Activated CD8-positive, alpha-beta memory T cell treated with anti-CD3 and anti-CD28 coated beads, Interleukin-2, amount 10 ng/mL, durations not matched to agents 7 days and 5 days (primary cell): ENCODE measurements around the gene PIK3C3. TPM values are rescaled to one million over a fixed set of nuclear protein-coding genes. Genes with fewer than 3 reads are reported as not detected.

ENCODE experiments used
- ATAC-seq: fragments of 150-1000 bp; cut with Tn5 transposase; one replicate; pipeline ENCODE4 v1.10.0; 2021; ENCODE audit warnings: moderate library complexity
- CTCF ChIA-PET: fragments of 350-600 bp; sonication (Branson Sonifier 250); formaldehyde crosslinking; loops from one replicate; lab custom pipeline; 2021; ENCODE audit warnings: antibody characterized with exemption; lab: Charles Lee
- DNase-seq: peaks from one replicate; pipeline ENCODE4 v3.0.0-alpha.2; 2020
- H3K27ac Mint-ChIP-seq: one replicate; pipeline ENCODE4 v1.8.0; 2021; ENCODE audit warnings: mild to moderate bottlenecking, mixed read lengths
- H3K27me3 Mint-ChIP-seq: one replicate; pipeline ENCODE4 v1.8.0; 2021; ENCODE audit warnings: mixed read lengths
- H3K36me3 Mint-ChIP-seq: one replicate; pipeline ENCODE4 v1.8.0; 2021; ENCODE audit warnings: mild to moderate bottlenecking, mixed read lengths
- H3K4me1 Mint-ChIP-seq: one replicate; pipeline ENCODE4 v1.8.0; 2021; ENCODE audit warnings: mixed read lengths
- H3K4me3 Mint-ChIP-seq: one replicate; pipeline ENCODE4 v1.8.0; 2021; ENCODE audit warnings: mild to moderate bottlenecking, moderate library complexity, mixed read lengths
- H3K9me3 Mint-ChIP-seq: one replicate; pipeline ENCODE4 v1.8.0; 2022; ENCODE audit warnings: low read depth, mixed read lengths
- total RNA-seq, 2 experiments: library from RNA; stranded (reverse); gene quantifications; one replicate each; pipeline ENCODE4 v1.2.3, GENCODE V29; 2021

Gene PIK3C3
- total RNA-seq, 2 experiments from 2014 or later = 49.0 to 57.0 TPM

DNA sequence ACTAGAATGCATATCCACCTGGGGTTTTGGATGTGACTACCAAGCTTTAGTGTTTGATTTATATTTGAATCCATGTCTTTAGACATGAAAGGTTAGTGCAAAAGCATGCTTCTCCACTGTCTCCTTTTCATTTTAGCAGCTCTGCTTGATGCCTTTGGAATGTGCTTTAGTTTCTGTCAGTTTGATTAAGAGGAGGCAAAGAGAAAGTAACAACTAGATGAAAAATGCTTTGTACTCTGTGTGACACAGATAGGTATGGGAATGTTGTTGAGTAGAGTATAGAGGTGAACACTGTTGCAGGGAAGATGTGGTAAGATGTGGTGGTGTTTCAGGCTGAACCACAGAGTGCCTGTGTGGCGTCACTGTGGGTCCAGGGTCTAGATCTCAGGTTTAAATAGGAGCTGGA lies 19.8 kb downstream of the PIK3C3 start:
- Mint-ChIP-seq H3K4me3 (no peak overlapping the region), H3K36me3 (peaks cover 29% of the 10 kb centered on the region), H3K27me3 (no peaks in the 10 kb centered on the region), H3K9me3 (no peaks in the 10 kb centered on the region), H3K4me1 (peaks cover 26% of the 10 kb centered on the region), H3K27ac (peak overlapping the region; percentile 1)
- ATAC-seq (peak; percentile 42), DNase-seq (no peak)
- CTCF ChIA-PET = interaction anchor here (0.8 kb wide), 1 partner anchor 79 kb away, joined by 3 read pairs; no protein-coding TSS in a partner anchor

DNA sequence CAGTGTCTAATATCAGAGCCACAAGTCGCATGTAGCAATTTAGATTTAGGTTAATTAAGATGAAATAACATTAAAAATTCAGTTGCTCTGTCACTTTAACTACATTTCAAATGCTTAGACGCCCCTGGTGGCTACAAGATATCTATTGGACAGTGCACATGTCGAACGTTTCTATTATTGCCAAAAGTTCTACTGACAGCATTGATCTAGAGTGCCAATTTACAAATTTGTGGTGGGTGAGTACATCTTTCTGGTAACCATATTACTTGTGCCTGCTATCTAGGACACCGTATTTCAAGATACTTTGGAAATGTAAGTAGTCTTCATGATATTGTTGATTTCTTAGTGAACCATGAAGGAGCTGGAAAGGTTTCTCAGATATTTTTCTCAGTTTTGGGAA lies 20.2 kb downstream of the PIK3C3 start:
- ATAC-seq = no peak
- Mint-ChIP-seq H3K27ac (no peak overlapping the region), H3K4me1 (peaks cover 26% of the 10 kb centered on the region), H3K9me3 (no peaks in the 10 kb centered on the region), H3K36me3 (peaks cover 25% of the 10 kb centered on the region), H3K27me3 (no peaks in the 10 kb centered on the region), H3K4me3 (no peak overlapping the region)
- no peak for DNase-seq
- CTCF ChIA-PET = no interaction called here

DNA sequence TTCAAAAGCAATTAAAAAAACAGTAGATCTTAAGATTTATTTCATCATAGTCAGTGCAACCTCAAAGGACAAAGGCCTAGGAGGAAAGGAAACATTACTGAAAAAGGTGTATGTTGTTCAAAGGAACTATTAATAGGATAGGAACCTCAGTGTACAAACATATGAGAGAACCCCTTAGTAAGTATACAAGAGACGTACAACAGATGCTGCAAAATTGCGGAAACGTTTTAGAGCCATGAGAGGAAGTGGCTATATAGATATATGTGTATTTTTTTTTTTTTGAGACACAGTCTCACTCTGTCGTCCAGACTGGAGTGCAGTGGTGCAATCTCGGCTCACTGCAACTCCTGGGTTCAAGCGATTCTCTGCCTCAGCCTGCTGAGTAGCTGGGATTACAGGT lies 22.2 kb downstream of the PIK3C3 start:
- peaks cover 27% of the 10 kb centered on the region for H3K4me1 Mint-ChIP-seq
- H3K4me3 Mint-ChIP-seq = no peak overlapping the region
- H3K27ac Mint-ChIP-seq = no peak overlapping the region
- ATAC-seq (no peak), DNase-seq (no peak)
- peaks cover 21% of the 10 kb centered on the region for H3K36me3 Mint-ChIP-seq
- H3K27me3 Mint-ChIP-seq = no peaks in the 10 kb centered on the region
- H3K9me3 Mint-ChIP-seq = no peaks in the 10 kb centered on the region
- CTCF ChIA-PET = no interaction called here

DNA sequence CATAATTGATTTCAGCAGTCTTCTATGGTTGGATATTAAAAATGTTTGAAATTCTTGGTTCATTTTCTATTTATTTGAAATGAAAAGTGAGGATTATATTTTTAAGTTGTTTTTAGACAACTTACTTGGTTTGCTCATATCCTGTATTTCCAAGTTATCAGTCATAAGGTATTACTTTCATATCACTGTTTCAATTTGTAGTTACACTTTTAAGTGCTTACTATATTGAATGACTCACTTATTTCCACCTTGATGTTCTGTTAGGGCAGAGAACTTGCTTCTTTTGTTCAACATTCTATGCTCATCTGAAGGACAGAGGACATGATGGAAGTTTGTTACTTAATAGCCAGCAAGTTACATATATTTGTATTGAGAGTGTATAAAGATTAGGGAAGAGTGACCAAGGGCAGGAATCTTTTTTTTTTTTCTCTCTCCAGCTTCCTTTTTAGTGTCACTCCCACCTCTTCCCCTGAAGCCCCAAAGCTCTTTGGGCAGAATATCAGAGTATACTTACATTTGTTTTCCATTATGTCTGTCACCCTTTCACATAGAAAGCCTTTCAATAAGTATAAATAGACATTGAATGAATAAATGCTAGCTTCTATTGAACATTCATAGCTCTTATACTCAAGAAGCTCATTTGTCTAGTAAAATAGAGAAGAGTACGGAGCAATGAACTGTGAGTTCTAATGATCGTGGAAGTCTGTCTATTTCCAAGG lies 28.1 kb downstream of the PIK3C3 start:
- DNase-seq (no peak), ATAC-seq (peak; percentile 72)
- Mint-ChIP-seq H3K4me3 (no peak overlapping the region), H3K36me3 (peaks cover 22% of the 10 kb centered on the region), H3K4me1 (peaks cover 19% of the 10 kb centered on the region), H3K27ac (no peak overlapping the region), H3K9me3 (no peaks in the 10 kb centered on the region), H3K27me3 (no peaks in the 10 kb centered on the region)
- CTCF ChIA-PET = no interaction called here

DNA sequence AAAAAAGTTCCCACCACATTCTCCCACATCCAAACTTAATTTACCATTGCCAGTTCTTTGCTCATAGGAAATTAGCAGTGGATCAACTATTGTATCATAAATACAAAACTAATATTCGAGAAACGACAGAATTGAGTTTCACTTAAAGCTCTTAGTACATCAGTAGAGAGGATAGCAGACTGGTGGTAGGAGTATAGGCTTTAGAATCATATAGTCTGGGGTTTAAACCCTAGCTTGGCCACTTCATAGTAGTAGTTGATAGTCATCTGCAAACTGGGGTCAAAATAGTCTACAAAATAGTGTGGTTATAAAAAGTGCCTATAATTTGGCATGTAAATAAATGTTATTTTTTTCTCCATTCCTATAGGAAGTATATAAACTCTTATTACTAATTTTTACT lies 30.9 kb downstream of the PIK3C3 start:
- H3K9me3 Mint-ChIP-seq = no peaks in the 10 kb centered on the region
- peaks cover 19% of the 10 kb centered on the region for H3K4me1 Mint-ChIP-seq
- CTCF ChIA-PET = no interaction called here
- H3K27ac Mint-ChIP-seq = no peak overlapping the region
- ATAC-seq (no peak), DNase-seq (no peak)
- H3K36me3 Mint-ChIP-seq = peaks cover 28% of the 10 kb centered on the region
- H3K27me3 Mint-ChIP-seq = no peaks in the 10 kb centered on the region
- no peak overlapping the region for H3K4me3 Mint-ChIP-seq

DNA sequence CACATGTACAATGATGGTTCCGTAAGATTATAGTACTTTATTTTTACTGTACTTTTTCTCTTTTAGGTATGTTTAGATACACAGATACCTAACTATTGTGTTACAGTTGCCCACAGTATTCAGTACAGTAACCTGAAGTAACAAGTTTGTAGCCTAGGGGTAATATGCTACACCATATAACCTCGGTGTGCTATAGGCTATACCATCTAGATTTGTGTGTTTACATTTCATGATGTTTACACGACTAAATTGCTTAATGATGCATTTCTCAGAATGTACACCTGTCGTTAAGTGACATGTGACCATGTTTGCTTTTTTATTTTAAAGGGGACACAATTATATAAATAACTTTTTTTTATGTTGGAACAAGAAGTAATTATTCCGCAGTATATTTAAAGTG lies 34.5 kb downstream of the PIK3C3 start:
- peaks cover 36% of the 10 kb centered on the region for H3K36me3 Mint-ChIP-seq
- no peak overlapping the region for H3K4me3 Mint-ChIP-seq
- ATAC-seq (no peak), DNase-seq (no peak)
- H3K4me1 Mint-ChIP-seq = peaks cover 12% of the 10 kb centered on the region
- H3K27me3 Mint-ChIP-seq = no peaks in the 10 kb centered on the region
- H3K9me3 Mint-ChIP-seq = no peaks in the 10 kb centered on the region
- CTCF ChIA-PET = no interaction called here
- H3K27ac Mint-ChIP-seq = no peak overlapping the region

DNA sequence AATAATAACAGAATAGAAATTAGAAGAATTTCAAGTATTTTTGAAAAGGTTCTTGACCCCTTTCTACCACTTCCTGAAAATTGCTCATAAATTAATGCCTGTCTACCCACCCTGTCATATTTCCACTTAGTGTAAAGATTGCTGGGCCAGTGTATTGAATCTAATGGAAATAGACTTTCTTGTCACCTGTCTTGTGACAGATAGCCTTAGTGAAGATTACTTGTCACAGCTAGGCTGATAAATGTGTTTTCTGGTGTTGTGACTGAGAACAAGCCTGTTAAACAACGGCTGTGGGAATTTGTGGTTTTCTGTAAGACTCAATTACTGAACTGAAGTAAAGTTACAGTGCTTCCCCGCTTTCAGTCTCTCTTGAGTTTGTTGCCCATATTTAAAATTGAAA lies 37.0 kb downstream of the PIK3C3 start:
- H3K4me1 Mint-ChIP-seq = peaks cover 9% of the 10 kb centered on the region
- no peaks in the 10 kb centered on the region for H3K27me3 Mint-ChIP-seq
- peaks cover 39% of the 10 kb centered on the region for H3K36me3 Mint-ChIP-seq
- H3K4me3 Mint-ChIP-seq = no peak overlapping the region
- H3K9me3 Mint-ChIP-seq = no peaks in the 10 kb centered on the region
- CTCF ChIA-PET = no interaction called here
- DNase-seq (no peak), ATAC-seq (peak; percentile 27)
- H3K27ac Mint-ChIP-seq = no peak overlapping the region

DNA sequence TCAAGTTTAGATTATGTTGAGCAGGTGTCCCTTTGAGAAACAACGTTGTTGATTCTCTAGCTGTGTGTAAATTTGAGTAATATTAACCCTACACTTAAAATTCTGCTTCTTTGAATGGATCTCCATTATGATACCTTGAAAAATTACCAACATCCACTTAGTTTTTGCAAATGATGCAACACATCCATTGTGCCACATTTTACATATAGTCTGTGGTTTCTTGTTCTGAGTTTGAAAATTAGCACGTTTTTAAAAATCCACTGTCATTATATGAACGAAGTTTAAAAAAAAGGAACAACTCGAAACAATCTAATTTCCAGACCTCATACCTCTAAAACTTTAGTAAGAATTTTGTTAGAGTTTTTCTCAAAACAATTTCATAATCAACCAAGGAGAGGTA lies 37.7 kb downstream of the PIK3C3 start:
- Mint-ChIP-seq H3K27me3 (no peaks in the 10 kb centered on the region), H3K4me3 (no peak overlapping the region), H3K36me3 (peaks cover 40% of the 10 kb centered on the region), H3K4me1 (peaks cover 9% of the 10 kb centered on the region), H3K9me3 (no peaks in the 10 kb centered on the region), H3K27ac (no peak overlapping the region)
- CTCF ChIA-PET = no interaction called here
- ATAC-seq (no peak), DNase-seq (no peak)

DNA sequence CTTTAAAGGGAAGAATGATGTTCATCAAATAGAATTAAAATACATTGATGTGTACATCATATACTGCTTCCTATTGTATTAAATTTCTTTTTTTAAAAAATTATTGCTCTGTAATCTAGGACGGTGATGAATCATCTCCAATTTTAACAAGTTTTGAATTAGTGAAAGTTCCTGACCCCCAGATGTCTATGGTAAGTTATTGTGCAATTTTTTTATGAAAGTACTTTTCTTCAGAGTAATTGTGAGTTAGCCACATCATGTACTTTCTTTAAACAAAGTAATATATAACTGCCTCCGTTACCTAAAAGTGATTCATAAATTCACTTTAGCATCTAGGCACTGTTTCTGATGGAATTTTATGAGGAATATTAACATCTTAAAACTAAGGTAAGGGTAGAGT lies 38.1 kb downstream of the PIK3C3 start:
- no peak for DNase-seq
- H3K27ac Mint-ChIP-seq = no peak overlapping the region
- peaks cover 39% of the 10 kb centered on the region for H3K36me3 Mint-ChIP-seq
- no peaks in the 10 kb centered on the region for H3K27me3 Mint-ChIP-seq
- no peak overlapping the region for H3K4me3 Mint-ChIP-seq
- H3K4me1 Mint-ChIP-seq = peaks cover 9% of the 10 kb centered on the region
- H3K9me3 Mint-ChIP-seq = no peaks in the 10 kb centered on the region
- CTCF ChIA-PET = no interaction called here
- ATAC-seq = no peak

DNA sequence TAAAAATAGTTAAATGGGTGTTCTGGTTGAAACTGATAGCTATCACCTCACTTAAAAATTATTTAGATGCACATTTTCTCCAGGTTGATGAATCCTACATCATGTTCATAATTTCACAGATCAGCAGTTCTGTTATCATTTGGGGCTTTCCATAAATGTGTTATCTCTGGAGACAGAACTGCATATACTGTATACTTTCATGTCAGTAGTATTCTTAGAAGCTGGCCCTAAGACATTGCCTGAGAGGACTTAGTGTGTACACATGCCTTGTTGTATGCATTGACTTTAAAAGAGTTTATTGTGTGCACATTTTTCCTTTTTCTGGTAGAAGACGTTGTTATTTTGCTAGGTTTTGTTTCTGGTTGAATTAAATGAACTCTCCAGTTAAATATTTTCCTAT lies 41.0 kb downstream of the PIK3C3 start:
- peaks cover 55% of the 10 kb centered on the region for H3K36me3 Mint-ChIP-seq
- CTCF ChIA-PET = no interaction called here
- H3K9me3 Mint-ChIP-seq = no peaks in the 10 kb centered on the region
- no peak for DNase-seq
- ATAC-seq = no peak
- no peak overlapping the region for H3K27ac Mint-ChIP-seq
- no peak overlapping the region for H3K4me3 Mint-ChIP-seq
- H3K27me3 Mint-ChIP-seq = no peaks in the 10 kb centered on the region
- peaks cover 9% of the 10 kb centered on the region for H3K4me1 Mint-ChIP-seq

DNA sequence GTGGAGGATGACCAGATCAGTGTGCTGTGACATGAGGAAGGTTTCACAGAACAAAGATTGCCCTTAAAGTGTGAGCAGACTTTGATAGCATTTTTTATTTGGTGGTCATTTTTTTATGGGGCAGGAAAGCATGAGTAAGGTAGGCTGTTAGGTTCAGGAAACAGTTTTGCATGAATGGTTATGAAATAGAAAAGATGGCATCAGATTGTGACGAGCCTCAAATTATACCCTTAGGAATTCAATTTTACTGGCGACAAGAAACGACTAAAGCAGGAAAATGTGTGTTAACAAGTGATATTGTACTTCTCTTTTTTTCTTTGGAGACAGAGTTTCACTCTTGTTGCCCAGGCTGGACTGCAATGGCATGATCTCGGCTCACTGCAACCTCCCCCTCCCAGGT lies 44.7 kb downstream of the PIK3C3 start:
- no peaks in the 10 kb centered on the region for H3K9me3 Mint-ChIP-seq
- peak overlapping the region; percentile 30 for H3K27ac Mint-ChIP-seq
- CTCF ChIA-PET = no interaction called here
- ATAC-seq (no peak), DNase-seq (no peak)
- no peaks in the 10 kb centered on the region for H3K4me1 Mint-ChIP-seq
- no peak overlapping the region for H3K4me3 Mint-ChIP-seq
- peaks cover 69% of the 10 kb centered on the region for H3K36me3 Mint-ChIP-seq
- no peaks in the 10 kb centered on the region for H3K27me3 Mint-ChIP-seq

DNA sequence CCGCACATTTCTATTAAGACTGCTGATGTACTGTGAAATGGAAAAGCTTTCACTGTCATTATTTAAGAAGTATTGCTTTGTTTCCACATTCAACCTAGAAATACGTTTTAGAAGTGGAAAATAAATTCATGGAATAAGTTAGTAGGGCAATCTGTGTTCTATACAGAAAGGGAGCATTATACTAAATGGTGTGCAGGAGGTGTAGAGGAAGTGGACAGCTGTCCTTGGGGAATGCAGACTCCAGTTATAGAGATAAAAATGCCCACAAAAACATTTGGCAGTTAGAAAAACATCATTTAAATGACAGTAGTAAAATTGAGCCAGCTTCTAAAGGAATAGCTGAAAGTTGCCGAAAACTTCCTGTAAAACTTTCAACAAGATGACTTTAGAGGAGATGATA lies 46.8 kb downstream of the PIK3C3 start:
- Mint-ChIP-seq H3K27ac (no peak overlapping the region), H3K27me3 (no peaks in the 10 kb centered on the region), H3K9me3 (no peaks in the 10 kb centered on the region), H3K4me3 (no peak overlapping the region), H3K4me1 (no peaks in the 10 kb centered on the region), H3K36me3 (peaks cover 67% of the 10 kb centered on the region)
- no peak for ATAC-seq
- CTCF ChIA-PET = interaction anchor here (1.4 kb wide), 1 partner anchor 23 kb away, joined by 3 read pairs; no protein-coding TSS in a partner anchor
- DNase-seq = no peak

DNA sequence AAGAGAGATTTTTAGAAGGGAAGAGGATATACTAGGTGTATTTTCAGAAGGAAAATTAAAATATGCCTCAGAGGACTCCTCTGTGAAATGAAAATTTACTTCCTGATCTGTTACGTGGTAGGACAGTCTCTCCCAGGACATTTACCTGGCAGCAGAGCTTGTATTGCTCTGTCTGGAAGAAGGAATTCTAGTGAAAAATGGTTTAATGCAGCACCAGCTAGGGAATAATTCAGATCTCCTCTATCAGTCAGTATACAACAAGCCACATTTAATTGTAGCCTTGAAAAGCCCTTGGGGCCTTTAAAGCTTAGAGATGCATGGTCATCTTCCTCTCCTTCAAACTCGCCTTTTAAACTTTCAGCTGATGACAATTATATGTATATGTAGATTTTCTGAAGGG lies 49.6 kb downstream of the PIK3C3 start:
- CTCF ChIA-PET = interaction anchor here (1.1 kb wide), 1 partner anchor 24 kb away, joined by 3 read pairs; no protein-coding TSS in a partner anchor
- H3K27ac Mint-ChIP-seq = no peak overlapping the region
- H3K27me3 Mint-ChIP-seq = no peaks in the 10 kb centered on the region
- no peak for DNase-seq
- H3K4me1 Mint-ChIP-seq = no peaks in the 10 kb centered on the region
- peaks cover 62% of the 10 kb centered on the region for H3K36me3 Mint-ChIP-seq
- no peak for ATAC-seq
- no peaks in the 10 kb centered on the region for H3K9me3 Mint-ChIP-seq
- H3K4me3 Mint-ChIP-seq = no peak overlapping the region

DNA sequence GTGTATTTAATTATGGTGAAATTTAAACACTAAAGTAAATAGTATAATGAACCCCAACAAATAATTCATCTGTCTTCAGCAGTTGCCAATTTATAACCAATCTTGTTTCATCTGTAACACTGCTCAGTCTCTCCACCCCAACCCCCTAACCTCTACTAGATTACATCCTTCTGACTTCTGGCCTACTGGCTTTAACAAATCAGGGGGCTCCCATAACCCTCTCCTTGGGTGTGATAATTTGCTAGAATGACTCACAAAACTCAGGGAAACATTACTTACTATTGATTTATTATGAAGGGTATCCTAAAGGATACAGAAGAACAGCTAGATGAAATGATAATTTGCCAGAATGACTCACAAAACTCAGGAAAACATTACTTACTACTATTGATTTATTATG lies 50.7 kb downstream of the PIK3C3 start:
- no peaks in the 10 kb centered on the region for H3K9me3 Mint-ChIP-seq
- no peak overlapping the region for H3K4me3 Mint-ChIP-seq
- H3K27me3 Mint-ChIP-seq = no peaks in the 10 kb centered on the region
- DNase-seq (no peak), ATAC-seq (no peak)
- peaks cover 3% of the 10 kb centered on the region for H3K4me1 Mint-ChIP-seq
- no peak overlapping the region for H3K27ac Mint-ChIP-seq
- CTCF ChIA-PET = no interaction called here
- peaks cover 60% of the 10 kb centered on the region for H3K36me3 Mint-ChIP-seq
